Thyroid gland (tissue), 4 donors: ENCODE data around the gene IFNK.

ENCODE experiments used
- POLR2A ChIP-seq, 2 donors: fragments of 450-650 bp; IDR thresholded peaks; one replicate each; pipeline ENCODE4 v1.6.1; 2017; ENCODE audit warnings: antibody characterized with exemption in 2 of 2, mild to moderate bottlenecking in 2 of 2, moderate library complexity in 1 of 2
- TF ChIP-seq, protein P1 (sequence below), 6 experiments: fragments of 200-600 bp in 3 of 6; fragments of 450-650 bp in 3 of 6; sonication (generic) in 3 of 6; IDR thresholded peaks; one replicate each; pipeline ENCODE4 v1.5.1; 2016 to 2019; ENCODE audit warnings: antibody characterized with exemption in 6 of 6, mild to moderate bottlenecking in 2 of 6, inconsistent platforms in 1 of 6, moderate library complexity in 1 of 6

DNA sequence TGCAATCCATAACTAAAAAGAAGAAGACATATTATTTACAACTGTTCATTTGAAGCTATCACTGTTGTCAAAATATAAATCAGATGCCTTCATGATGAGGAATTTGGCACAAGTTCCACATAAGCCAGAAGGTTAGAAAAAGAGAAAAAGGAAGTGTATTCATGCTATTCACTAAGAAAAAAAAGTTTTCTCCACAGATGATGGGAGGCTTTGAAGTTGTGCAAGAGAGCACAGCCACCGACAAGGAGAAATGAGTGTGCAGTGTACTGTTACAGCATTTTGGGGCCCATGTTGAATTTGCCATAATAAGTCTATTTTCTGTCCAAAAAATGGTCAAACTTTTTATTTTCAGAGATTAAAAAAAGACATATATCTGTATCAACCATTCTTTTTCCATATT, 32.9 kb upstream of the IFNK start:
- TF ChIP-seq, protein P1, sequence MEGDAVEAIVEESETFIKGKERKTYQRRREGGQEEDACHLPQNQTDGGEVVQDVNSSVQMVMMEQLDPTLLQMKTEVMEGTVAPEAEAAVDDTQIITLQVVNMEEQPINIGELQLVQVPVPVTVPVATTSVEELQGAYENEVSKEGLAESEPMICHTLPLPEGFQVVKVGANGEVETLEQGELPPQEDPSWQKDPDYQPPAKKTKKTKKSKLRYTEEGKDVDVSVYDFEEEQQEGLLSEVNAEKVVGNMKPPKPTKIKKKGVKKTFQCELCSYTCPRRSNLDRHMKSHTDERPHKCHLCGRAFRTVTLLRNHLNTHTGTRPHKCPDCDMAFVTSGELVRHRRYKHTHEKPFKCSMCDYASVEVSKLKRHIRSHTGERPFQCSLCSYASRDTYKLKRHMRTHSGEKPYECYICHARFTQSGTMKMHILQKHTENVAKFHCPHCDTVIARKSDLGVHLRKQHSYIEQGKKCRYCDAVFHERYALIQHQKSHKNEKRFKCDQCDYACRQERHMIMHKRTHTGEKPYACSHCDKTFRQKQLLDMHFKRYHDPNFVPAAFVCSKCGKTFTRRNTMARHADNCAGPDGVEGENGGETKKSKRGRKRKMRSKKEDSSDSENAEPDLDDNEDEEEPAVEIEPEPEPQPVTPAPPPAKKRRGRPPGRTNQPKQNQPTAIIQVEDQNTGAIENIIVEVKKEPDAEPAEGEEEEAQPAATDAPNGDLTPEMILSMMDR (IDR thresholded peaks at IDR 0.05): no peak
- TF ChIP-seq POLR2A (IDR thresholded peaks at IDR 0.05): no peak
